ENCODE measurements around the gene NBPF6.
"Not testable (repeated sequence)": the region's sequence is repeated elsewhere in the genome, so short reads cannot be mapped to it uniquely, and the experiment has no call there.

NBPF6 gene

GRCh38 chr1:108502138-108502537 lies 52.0 kb downstream of the NBPF6 start:
- DNase-seq: no peak

DNA sequence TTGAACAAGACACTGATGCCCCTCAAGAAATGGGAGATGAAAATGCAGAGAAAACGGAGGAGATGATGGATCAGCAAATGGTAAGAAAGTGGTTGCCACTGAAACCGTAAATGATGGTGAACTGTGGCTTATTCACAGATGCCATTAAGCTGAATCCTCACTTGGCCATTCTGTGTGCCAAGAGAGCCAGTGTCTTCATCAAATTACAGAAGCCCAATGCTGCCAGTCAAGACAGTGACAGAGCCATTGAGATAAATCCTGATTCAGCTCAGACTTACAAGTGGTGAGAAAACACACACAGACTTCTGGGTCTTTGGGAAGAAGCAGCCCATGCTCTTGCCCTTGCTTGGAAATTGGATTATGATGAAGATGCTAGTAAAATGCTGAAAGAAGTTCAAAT lies 52.5 kb downstream of the NBPF6 start:
- no peak for DNase-seq

GRCh38 chr1:108503062-108503733 lies 53.1 kb downstream of the NBPF6 start:
- DNase-seq: no peak

- no peak for DNase-seq
These were observed 54.3 kb downstream of the NBPF6 start for GRCh38 chr1:108504447-108504846.

GRCh38 chr1:108505763-108506070 lies 55.6 kb downstream of the NBPF6 start:
- no peak for DNase-seq

- DNase-seq: no peak
These were observed 61.6 kb downstream of the NBPF6 start for GRCh38 chr1:108511764-108512163.

- no peak for DNase-seq
These were observed 62.3 kb downstream of the NBPF6 start for GRCh38 chr1:108512239-108513043.

DNA sequence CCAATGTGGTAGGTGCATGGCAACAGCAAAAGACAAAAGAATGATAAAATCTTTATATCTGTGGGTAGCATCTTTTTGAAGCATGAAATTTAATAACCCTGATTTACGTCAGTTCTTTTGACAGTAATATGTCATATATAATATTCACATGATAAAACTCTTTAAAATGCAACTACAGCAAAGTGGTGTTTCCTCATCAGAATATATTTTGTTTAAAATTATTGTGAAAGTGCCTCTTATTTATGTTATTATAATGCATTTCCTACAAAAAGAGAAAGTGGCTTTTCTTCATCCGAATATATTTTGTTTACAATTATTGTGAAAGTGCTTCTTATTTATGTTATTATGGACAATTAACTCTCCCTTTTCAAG lies 62.9 kb downstream of the NBPF6 start:
- DNase-seq: no peak

DNA sequence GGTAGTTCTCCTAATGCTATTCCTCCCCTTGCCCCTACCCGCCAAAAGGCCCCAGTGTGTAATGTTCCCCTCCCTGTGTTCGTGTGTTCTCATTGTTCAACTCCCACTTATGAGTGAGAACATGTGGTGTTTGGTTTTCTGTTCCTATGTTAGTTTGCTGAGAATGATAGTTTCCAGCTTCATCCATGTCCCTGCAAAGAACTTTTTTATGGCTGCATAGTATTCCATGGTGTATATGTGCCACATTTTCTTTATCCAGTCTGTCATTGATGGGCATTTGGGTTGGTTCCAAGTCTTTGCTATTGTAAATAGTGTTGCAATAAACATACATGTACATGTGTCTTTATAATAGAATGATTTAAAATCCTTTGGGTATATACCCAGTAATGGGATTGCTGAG lies 63.8 kb downstream of the NBPF6 start:
- DNase-seq: not testable (repeated sequence)

DNA sequence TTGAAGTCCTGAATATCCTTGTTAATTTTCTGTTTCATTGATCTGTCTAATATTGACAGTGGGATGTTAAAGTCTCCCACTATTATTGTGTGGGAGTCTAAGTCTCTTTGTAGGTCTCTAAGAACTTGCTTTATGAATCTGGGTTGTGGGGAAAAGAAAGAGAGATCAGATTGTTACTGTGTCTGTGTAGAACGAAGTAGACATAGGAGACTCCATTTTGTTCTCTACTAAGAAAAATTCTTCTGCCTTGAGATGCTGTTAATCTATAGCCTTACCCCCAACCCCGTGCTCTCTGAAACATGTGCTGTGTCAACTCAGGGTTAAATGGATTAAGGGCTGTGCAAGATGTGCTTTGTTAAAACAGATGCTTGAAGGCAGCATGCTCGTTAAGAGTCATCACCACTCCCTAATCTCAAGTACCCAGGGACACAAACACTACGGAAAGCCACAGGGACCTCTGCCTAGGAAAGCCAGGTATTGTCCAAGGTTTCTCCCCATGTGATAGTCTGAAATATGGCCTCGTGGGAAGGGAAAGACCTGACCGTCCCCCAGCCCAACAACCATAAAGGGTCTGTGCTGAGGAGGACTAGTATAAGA lies 67.3 kb downstream of the NBPF6 start:
- DNase-seq: not testable (repeated sequence)
